BLaER1 treated with 17β-estradiol and CSF1 and Interleukin-3, amounts not matched to agents 10 nM and 100 nM (cell line): ENCODE results near the gene ATOX1.

Source experiments
- H3K27ac ChIP-seq, 11 experiments: shearing (Covaris generic); formaldehyde crosslinking; 2 replicates each; pipeline ENCODE4 v1.8.1; 2022
- H3K27me3 ChIP-seq, 11 experiments: shearing (Covaris generic); formaldehyde crosslinking; 2 replicates each; pipeline ENCODE4 v1.8.1; 2022
- H3K36me3 ChIP-seq, 11 experiments: shearing (Covaris generic); formaldehyde crosslinking; 2 replicates each; pipeline ENCODE4 v1.8.1; 2022
- H3K4me1 ChIP-seq, 10 experiments: shearing (Covaris generic); formaldehyde crosslinking; 2 replicates each; pipeline ENCODE4 v1.8.1; 2022
- H3K4me2 ChIP-seq, 11 experiments: shearing (Covaris generic); formaldehyde crosslinking; 2 replicates each; pipeline ENCODE4 v1.8.1; 2022
- H3K4me3 ChIP-seq, 10 experiments: shearing (Covaris generic); formaldehyde crosslinking; 2 replicates each; pipeline ENCODE4 v1.8.1; 2022
- H3K9ac ChIP-seq, 11 experiments: shearing (Covaris generic); formaldehyde crosslinking; 2 replicates each; pipeline ENCODE4 v1.8.1; 2022
- H3K9me3 ChIP-seq, 11 experiments: shearing (Covaris generic); formaldehyde crosslinking; replicated peaks in 1 of 11; 2 replicates each; pipeline ENCODE4 v1.8.1; 2022
- H4K20me1 ChIP-seq, 11 experiments: shearing (Covaris generic); formaldehyde crosslinking; 2 replicates each; pipeline ENCODE4 v1.8.1; 2022
- Cebpa-rat ChIP-seq, 11 experiments: shearing (Covaris generic); IDR thresholded peaks; 2 replicates each; pipeline ENCODE4 v1.8.1; 2022

ATOX1 gene

DNA sequence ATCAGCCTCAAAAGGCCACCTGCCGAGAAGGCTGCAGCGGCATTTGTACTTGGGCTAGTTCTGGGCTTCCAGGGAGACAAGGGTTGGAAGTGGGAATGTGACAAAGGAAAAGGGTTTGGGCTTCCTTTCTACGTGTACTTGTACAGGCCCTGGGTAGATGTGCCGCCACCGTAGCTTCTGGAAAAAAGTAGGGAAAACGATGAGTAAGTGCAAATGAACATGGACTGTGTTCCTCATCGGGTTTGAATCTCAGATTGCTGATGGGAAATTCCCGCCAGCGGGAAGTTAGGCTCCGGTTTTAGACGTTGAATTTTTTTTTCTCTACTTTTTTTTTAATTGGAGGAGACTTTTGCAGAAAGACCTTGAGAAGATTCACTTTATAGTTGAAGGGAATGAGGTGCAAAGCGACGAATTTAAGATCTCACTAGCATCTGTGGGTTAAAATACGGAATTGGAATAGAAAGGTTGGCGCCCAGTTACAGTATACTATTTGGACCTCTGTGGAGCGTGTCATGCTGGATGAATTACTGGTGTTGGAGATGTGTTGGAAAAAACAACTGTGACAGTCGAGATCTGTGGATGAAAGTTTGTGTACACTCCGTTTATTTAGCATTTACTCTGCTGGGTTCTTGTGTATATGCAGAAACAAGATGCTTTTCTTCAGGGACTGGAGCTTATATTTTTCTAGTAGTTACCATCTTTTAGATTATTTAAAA is 14.6 kb upstream of the ATOX1 start:
- H3K27ac ChIP-seq = peak overlapping the region; percentile 74 to 97 (median 94)
- H3K4me3 ChIP-seq = peak overlapping the region; percentile 85 to 98 (median 94)
- peak overlapping the region; percentile 73 to 94 (median 87) for H3K4me2 ChIP-seq
- peak overlapping the region; percentile 93 to 99 (median 95) for H3K9ac ChIP-seq
- H3K36me3 ChIP-seq = peaks cover 12 to 41% (median 24%) of the 10 kb centered on the region in 11 experiments; a peak in 21 of 22 replicates
- peaks cover 28 to 60% (median 49%) of the 10 kb centered on the region in 10 experiments for H3K4me1 ChIP-seq
- peaks cover 59 to 61% (median 60%) of the 10 kb centered on the region in 11 experiments for H4K20me1 ChIP-seq
- no peaks in the 10 kb centered on the region; a peak in 1 of 22 replicates for H3K9me3 ChIP-seq
- no peaks in the 10 kb centered on the region for H3K27me3 ChIP-seq
- TF ChIP-seq Cebpa-rat (IDR thresholded peaks at IDR 0.05) = no peak

- Histone ChIP-seq H3K27ac (peak overlapping the region; percentile 74 to 97 (median 94)), H3K4me2 (peak overlapping the region; percentile 73 to 94 (median 87)), H3K9ac (peak overlapping the region; percentile 93 to 99 (median 95)), H3K9me3 (no peaks in the 10 kb centered on the region), H4K20me1 (peaks cover 51 to 53% (median 52%) of the 10 kb centered on the region in 11 experiments), H3K4me1 (peaks cover 28 to 54% (median 47%) of the 10 kb centered on the region in 10 experiments), H3K36me3 (peaks cover 5 to 33% (median 16%) of the 10 kb centered on the region in 11 experiments; a peak in 20 of 22 replicates), H3K27me3 (no peaks in the 10 kb centered on the region), H3K4me3 (peak overlapping the region; percentile 85 to 98 (median 94))
- no peak for TF ChIP-seq Cebpa-rat (IDR thresholded peaks at IDR 0.05)
Observed at GRCh38 chr5:151772029-151772845, 13.8 kb upstream of the ATOX1 start.

DNA sequence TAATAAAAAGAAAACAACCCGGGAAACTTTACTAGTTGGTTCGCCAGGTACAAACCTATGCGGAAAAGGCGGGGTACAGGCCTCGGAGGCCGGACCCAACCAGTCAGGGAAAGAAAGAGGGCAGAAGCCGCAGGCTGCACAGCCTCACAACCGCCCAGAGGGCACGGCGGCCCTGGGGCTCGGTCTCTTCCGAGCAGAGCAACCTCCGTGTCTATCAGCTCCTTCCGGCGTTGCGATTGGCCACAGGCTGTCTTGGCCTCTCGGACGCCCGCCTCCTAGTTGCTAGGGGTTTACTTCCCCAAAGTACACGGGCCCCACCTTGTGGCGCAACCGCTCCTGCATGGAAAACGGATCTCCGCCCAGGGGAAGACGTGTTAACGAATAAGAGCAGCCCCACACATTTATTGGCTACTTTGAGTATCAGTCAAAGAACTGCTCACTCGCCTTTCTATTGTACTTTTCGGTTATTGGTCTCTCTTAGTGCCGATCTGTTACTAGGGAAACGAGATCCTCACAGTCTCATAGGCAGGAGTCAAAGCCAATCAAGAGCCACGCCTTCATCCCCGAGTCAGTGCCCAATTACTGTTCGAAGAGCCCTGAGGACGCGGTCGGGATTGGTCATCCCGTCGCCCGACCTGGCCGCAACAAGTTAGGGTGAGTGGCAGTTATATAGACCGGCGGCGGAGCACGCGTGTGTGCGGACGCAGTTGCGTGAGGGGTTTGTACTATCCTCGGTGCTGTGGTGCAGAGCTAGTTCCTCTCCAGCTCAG is 13.0 kb upstream of the ATOX1 start, which contains the start of gene G3BP1:
G3BP1 (plus strand) TSS at position 696 of the 770 bp plus-strand sequence. CDS start 14,667 bp downstream, outside the sequence.
- H3K4me3 ChIP-seq = peak within 1 kb of the TSS; percentile 85 to 98 (median 94)
- TF ChIP-seq Cebpa-rat (IDR thresholded peaks at IDR 0.05) = peak; percentile 14 to 85 (median 66); a peak in 13 of 22 replicates
- H3K36me3 ChIP-seq = peaks cover 0 to 25% (median 9%) of the 10 kb centered on the region in 11 experiments; a peak in 13 of 22 replicates
- no peaks in the 10 kb centered on the region for H3K27me3 ChIP-seq
- peaks cover 43 to 45% (median 44%) of the 10 kb centered on the region in 11 experiments for H4K20me1 ChIP-seq
- H3K9me3 ChIP-seq = no peaks in the 10 kb centered on the region
- peaks cover 28 to 49% (median 45%) of the 10 kb centered on the region in 10 experiments for H3K4me1 ChIP-seq
- peak within 1 kb of the TSS; percentile 93 to 99 (median 95) for H3K9ac ChIP-seq
- peak within 1 kb of the TSS; percentile 93 to 99 (median 97) for H3K27ac ChIP-seq
- H3K4me2 ChIP-seq = peak within 1 kb of the TSS; percentile 92 to 100 (median 97)

- peak overlapping the region; percentile 93 to 99 (median 97) for H3K27ac ChIP-seq
- no peaks in the 10 kb centered on the region for H3K27me3 ChIP-seq
- peak overlapping the region; percentile 50 to 70 (median 62) for H3K4me3 ChIP-seq
- peak overlapping the region; percentile 90 to 100 (median 97) for H3K4me2 ChIP-seq
- H3K9ac ChIP-seq = peak overlapping the region; percentile 87 to 96 (median 94)
- TF ChIP-seq Cebpa-rat (IDR thresholded peaks at IDR 0.05) = no peak
- H4K20me1 ChIP-seq = peaks cover 35 to 37% (median 36%) of the 10 kb centered on the region in 11 experiments
- peaks cover 28 to 44% (median 37%) of the 10 kb centered on the region in 10 experiments for H3K4me1 ChIP-seq
- peaks cover 0 to 18% (median 5%) of the 10 kb centered on the region in 11 experiments; a peak in 7 of 22 replicates for H3K36me3 ChIP-seq
- no peaks in the 10 kb centered on the region for H3K9me3 ChIP-seq
Observed at GRCh38 chr5:151770383-151771258, 12.2 kb upstream of the ATOX1 start.

DNA sequence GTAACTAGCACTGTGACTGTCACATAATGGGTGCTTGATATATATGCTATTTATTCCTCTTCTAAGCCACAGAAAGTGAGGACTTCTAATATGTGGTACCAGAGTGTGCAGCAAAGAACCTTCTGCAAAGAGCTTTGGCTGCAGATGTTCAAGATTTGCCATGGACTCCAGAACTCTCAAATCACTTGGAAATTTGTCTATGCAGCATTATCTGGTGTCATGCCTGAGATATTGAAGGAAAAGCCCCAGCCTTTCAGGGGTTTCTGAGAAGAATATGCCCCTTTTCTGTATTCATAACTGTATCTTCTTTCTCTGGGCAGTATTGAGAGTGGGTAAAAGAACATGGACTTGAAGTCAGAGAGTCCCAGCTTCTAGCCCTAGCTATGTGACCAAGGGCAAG is 8.5 kb upstream of the ATOX1 start:
- H3K27me3 ChIP-seq = no peaks in the 10 kb centered on the region
- peaks cover 14 to 21% (median 16%) of the 10 kb centered on the region in 10 experiments for H3K4me1 ChIP-seq
- peaks cover 0 to under 1% (median 0%) of the 10 kb centered on the region in 11 experiments; a peak in 2 of 22 replicates for H4K20me1 ChIP-seq
- H3K4me2 ChIP-seq = no peak overlapping the region
- H3K27ac ChIP-seq = no peak overlapping the region
- H3K36me3 ChIP-seq = no peaks in the 10 kb centered on the region
- no peak overlapping the region for H3K9ac ChIP-seq
- H3K9me3 ChIP-seq = no peaks in the 10 kb centered on the region
- H3K4me3 ChIP-seq = no peak overlapping the region
- TF ChIP-seq Cebpa-rat (IDR thresholded peaks at IDR 0.05) = no peak

GRCh38 chr5:151764801-151765200 is 6.4 kb upstream of the ATOX1 start:
- Histone ChIP-seq H3K27me3 (no peaks in the 10 kb centered on the region), H3K4me1 (peaks cover 6 to 9% (median 8%) of the 10 kb centered on the region in 10 experiments), H3K4me2 (no peak overlapping the region), H4K20me1 (no peaks in the 10 kb centered on the region), H3K27ac (no peak overlapping the region), H3K4me3 (no peak overlapping the region), H3K9me3 (no peaks in the 10 kb centered on the region), H3K36me3 (no peaks in the 10 kb centered on the region), H3K9ac (no peak overlapping the region)
- TF ChIP-seq Cebpa-rat (IDR thresholded peaks at IDR 0.05) = no peak

- peak overlapping the region; percentile 80 to 91 (median 87) for H3K9ac ChIP-seq
- peak overlapping the region; percentile 81 to 98 (median 94) for H3K4me2 ChIP-seq
- TF ChIP-seq Cebpa-rat (IDR thresholded peaks at IDR 0.05) = no peak
- peaks cover 0 to 25% (median 11%) of the 10 kb centered on the region in 11 experiments; a peak in 9 of 22 replicates for H4K20me1 ChIP-seq
- H3K4me3 ChIP-seq = peak overlapping the region; percentile 75 to 92 (median 81)
- H3K4me1 ChIP-seq = peaks cover 27 to 57% (median 33%) of the 10 kb centered on the region in 10 experiments
- H3K9me3 ChIP-seq = no peaks in the 10 kb centered on the region
- H3K27me3 ChIP-seq = no peaks in the 10 kb centered on the region
- peak overlapping the region; percentile 57 to 83 (median 78) for H3K27ac ChIP-seq
- H3K36me3 ChIP-seq = peaks cover 6 to 24% (median 10%) of the 10 kb centered on the region in 11 experiments; a peak in 20 of 22 replicates
Observed at GRCh38 chr5:151758141-151758429, 346 bp downstream of the ATOX1 start.
